ENCODE results near the gene FBXO21. TPM values are rescaled to one million over a fixed set of nuclear protein-coding genes. Genes with fewer than 3 reads are reported as not detected.

Gene FBXO21
- total RNA-seq, 1 donor from 2014 or later, result 32.0 TPM

DNA sequence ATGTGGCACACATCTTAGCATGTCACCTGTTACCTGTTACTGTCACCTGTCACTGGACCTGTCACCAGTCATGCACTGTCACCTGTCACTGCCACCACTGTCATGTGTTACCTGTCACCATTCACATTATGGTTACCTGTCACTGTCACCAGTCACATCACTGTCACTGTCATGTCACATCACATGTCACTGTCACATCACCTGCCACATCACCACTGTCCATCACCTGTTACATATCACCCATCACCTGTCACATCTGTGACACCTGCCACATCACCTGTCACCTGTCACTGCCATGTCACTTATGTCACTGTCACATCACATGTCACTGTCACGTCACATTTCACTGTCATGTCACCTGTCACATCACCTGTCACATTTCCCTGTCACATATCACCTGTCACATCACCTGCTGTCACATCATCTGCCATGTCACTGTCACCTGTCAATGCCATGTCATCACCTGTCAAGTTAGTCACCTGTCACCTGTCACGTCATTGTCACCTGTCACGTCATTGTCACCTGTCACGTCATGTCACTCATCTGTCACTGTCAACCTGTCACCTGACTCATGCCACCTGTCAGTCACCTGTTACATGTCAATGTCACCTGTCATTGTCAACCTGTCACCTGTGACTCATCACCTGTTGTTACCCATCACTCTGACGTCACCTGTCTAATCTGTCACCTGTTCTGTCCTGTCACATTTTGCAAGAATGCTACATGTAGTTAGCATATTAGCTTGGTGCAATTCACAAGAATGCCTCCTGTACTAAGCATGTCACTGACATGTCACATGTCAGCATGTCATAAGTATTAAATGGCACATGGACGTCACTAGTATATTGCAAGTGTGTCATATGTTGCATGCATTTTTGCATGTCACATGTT is 62.1 kb downstream of the FBXO21 start:
- TF ChIP-seq, protein P1, sequence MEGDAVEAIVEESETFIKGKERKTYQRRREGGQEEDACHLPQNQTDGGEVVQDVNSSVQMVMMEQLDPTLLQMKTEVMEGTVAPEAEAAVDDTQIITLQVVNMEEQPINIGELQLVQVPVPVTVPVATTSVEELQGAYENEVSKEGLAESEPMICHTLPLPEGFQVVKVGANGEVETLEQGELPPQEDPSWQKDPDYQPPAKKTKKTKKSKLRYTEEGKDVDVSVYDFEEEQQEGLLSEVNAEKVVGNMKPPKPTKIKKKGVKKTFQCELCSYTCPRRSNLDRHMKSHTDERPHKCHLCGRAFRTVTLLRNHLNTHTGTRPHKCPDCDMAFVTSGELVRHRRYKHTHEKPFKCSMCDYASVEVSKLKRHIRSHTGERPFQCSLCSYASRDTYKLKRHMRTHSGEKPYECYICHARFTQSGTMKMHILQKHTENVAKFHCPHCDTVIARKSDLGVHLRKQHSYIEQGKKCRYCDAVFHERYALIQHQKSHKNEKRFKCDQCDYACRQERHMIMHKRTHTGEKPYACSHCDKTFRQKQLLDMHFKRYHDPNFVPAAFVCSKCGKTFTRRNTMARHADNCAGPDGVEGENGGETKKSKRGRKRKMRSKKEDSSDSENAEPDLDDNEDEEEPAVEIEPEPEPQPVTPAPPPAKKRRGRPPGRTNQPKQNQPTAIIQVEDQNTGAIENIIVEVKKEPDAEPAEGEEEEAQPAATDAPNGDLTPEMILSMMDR (IDR thresholded peaks at IDR 0.05; ENCODE audit: insufficient read depth, low read depth, low read length), result no peak
- TF ChIP-seq EZH2 (IDR thresholded peaks at IDR 0.05; ENCODE audit: insufficient read depth, low read length), result no peak
- Histone ChIP-seq H3K4me1 (ENCODE audit: insufficient read depth, low read length) (peaks cover 3% of the 10 kb centered on the region), H3K9ac (ENCODE audit: low read length) (no peak overlapping the region), H3K27me3 (ENCODE audit: insufficient read depth, low read length) (no peaks in the 10 kb centered on the region), H3K79me2 (ENCODE audit: insufficient read depth, low read length) (no peaks in the 10 kb centered on the region), H4K20me1 (ENCODE audit: insufficient read depth, low read length) (no peaks in the 10 kb centered on the region), H3K4me2 (ENCODE audit: low read length) (no peak overlapping the region), H3K27ac (ENCODE audit: low read depth, low read length) (no peak overlapping the region), H2AFZ (ENCODE audit: low read depth, low read length) (no peak overlapping the region), H3K36me3 (ENCODE audit: insufficient read depth, low read length) (no peaks in the 10 kb centered on the region), H3K9me3 (ENCODE audit: insufficient read depth, low read depth, low read length) (peaks cover 7% of the 10 kb centered on the region), H3K4me3 (ENCODE audit: insufficient read depth, low read depth, low read length) (no peak overlapping the region)
- no peak overlapping the region for H3K4me3 Mint-ChIP-seq (ENCODE audit: unreplicated experiment)
- H3K4me1 Mint-ChIP-seq (ENCODE audit: low read depth, unreplicated experiment), result peaks cover 28% of the 10 kb centered on the region
- no peaks in the 10 kb centered on the region for H3K27me3 Mint-ChIP-seq (ENCODE audit: low read depth, unreplicated experiment)
- DNase-seq (ENCODE audit: low read depth), result no peak
- FAIRE-seq, result no peak
- no peaks in the 10 kb centered on the region for H3K36me3 Mint-ChIP-seq (ENCODE audit: low read depth, unreplicated experiment)
- H3K27ac Mint-ChIP-seq (ENCODE audit: unreplicated experiment), result no peak overlapping the region
- H3K9me3 Mint-ChIP-seq (ENCODE audit: unreplicated experiment), result peaks cover 2% of the 10 kb centered on the region

DNA sequence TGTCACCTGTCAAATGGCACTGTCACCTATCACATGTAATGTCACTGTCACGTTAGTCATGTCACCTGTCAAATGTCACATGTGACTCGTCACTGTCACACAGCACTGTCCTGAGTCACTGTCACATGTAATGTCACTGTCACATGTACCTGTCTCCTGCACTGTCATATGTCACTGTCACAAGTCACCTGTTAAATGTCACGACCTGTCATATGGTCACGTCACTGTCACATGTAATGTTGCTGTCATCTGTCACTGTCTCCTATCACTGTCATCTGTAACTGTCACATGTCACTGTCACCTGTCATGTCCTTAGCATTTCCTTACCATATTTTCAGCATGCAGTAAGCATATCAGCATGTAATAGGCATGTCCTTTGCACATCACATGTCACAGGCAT is 63.9 kb downstream of the FBXO21 start:
- FAIRE-seq (no peak), DNase-seq (ENCODE audit: low read depth) (no peak)
- no peaks in the 10 kb centered on the region for H3K36me3 Mint-ChIP-seq (ENCODE audit: low read depth, unreplicated experiment)
- Histone ChIP-seq H3K4me3 (ENCODE audit: insufficient read depth, low read depth, low read length) (no peak overlapping the region), H3K9me3 (ENCODE audit: insufficient read depth, low read depth, low read length) (peaks cover 7% of the 10 kb centered on the region), H3K36me3 (ENCODE audit: insufficient read depth, low read length) (no peaks in the 10 kb centered on the region), H3K4me1 (ENCODE audit: insufficient read depth, low read length) (peaks cover 3% of the 10 kb centered on the region), H3K9ac (ENCODE audit: low read length) (no peak overlapping the region), H3K4me2 (ENCODE audit: low read length) (no peak overlapping the region), H4K20me1 (ENCODE audit: insufficient read depth, low read length) (no peaks in the 10 kb centered on the region), H3K79me2 (ENCODE audit: insufficient read depth, low read length) (no peaks in the 10 kb centered on the region), H3K27me3 (ENCODE audit: insufficient read depth, low read length) (no peaks in the 10 kb centered on the region), H2AFZ (ENCODE audit: low read depth, low read length) (no peak overlapping the region), H3K27ac (ENCODE audit: low read depth, low read length) (no peak overlapping the region)
- no peaks in the 10 kb centered on the region for H3K27me3 Mint-ChIP-seq (ENCODE audit: low read depth, unreplicated experiment)
- H3K4me3 Mint-ChIP-seq (ENCODE audit: unreplicated experiment), result no peak overlapping the region
- TF ChIP-seq EZH2 (IDR thresholded peaks at IDR 0.05; ENCODE audit: insufficient read depth, low read length), result no peak
- TF ChIP-seq, protein P1 (IDR thresholded peaks at IDR 0.05; ENCODE audit: insufficient read depth, low read depth, low read length), result no peak
- H3K4me1 Mint-ChIP-seq (ENCODE audit: low read depth, unreplicated experiment), result peaks cover 32% of the 10 kb centered on the region
- H3K9me3 Mint-ChIP-seq (ENCODE audit: unreplicated experiment), result peaks cover 2% of the 10 kb centered on the region
- H3K27ac Mint-ChIP-seq (ENCODE audit: unreplicated experiment), result no peak overlapping the region

DNA sequence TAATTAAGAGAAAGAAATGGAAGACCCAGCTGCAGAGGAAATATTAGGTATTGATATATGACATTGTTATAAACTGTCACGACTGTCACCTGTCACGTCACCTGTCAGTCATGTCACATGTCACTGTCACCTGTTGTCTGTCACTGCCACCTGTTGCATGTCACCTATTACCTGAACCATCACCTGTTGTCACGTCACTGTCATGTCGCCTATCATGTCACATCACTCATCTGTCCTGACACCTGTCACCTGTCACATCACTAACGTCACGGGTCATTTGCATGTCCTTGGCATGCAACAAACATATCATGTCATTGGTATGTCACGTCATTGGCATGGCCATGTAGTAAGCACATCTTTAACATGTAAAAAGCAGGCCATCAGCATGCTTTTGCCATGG is 64.5 kb downstream of the FBXO21 start:
- Histone ChIP-seq H3K9me3 (ENCODE audit: insufficient read depth, low read depth, low read length) (peaks cover 7% of the 10 kb centered on the region), H3K27me3 (ENCODE audit: insufficient read depth, low read length) (no peaks in the 10 kb centered on the region)
- no peak for TF ChIP-seq EZH2 (IDR thresholded peaks at IDR 0.05; ENCODE audit: insufficient read depth, low read length)
- TF ChIP-seq, protein P1 (IDR thresholded peaks at IDR 0.05; ENCODE audit: insufficient read depth, low read depth, low read length), result no peak

More for the DNA sequence above, 64.5 kb downstream of the FBXO21 start:
- Histone ChIP-seq H3K4me3 (ENCODE audit: insufficient read depth, low read depth, low read length) (no peak overlapping the region), H4K20me1 (ENCODE audit: insufficient read depth, low read length) (no peaks in the 10 kb centered on the region), H3K9ac (ENCODE audit: low read length) (no peak overlapping the region), H3K79me2 (ENCODE audit: insufficient read depth, low read length) (no peaks in the 10 kb centered on the region), H3K4me1 (ENCODE audit: insufficient read depth, low read length) (peaks cover 3% of the 10 kb centered on the region), H3K4me2 (ENCODE audit: low read length) (no peak overlapping the region), H3K27ac (ENCODE audit: low read depth, low read length) (no peak overlapping the region), H2AFZ (ENCODE audit: low read depth, low read length) (no peak overlapping the region), H3K36me3 (ENCODE audit: insufficient read depth, low read length) (no peaks in the 10 kb centered on the region)
- DNase-seq (ENCODE audit: low read depth), result no peak
- H3K27me3 Mint-ChIP-seq (ENCODE audit: low read depth, unreplicated experiment), result no peaks in the 10 kb centered on the region
- H3K4me1 Mint-ChIP-seq (ENCODE audit: low read depth, unreplicated experiment), result peaks cover 32% of the 10 kb centered on the region
- H3K9me3 Mint-ChIP-seq (ENCODE audit: unreplicated experiment), result peaks cover 2% of the 10 kb centered on the region
- FAIRE-seq, result no peak
- H3K36me3 Mint-ChIP-seq (ENCODE audit: low read depth, unreplicated experiment), result no peaks in the 10 kb centered on the region
- no peak overlapping the region for H3K4me3 Mint-ChIP-seq (ENCODE audit: unreplicated experiment)
- peak overlapping the region; percentile 20 for H3K27ac Mint-ChIP-seq (ENCODE audit: unreplicated experiment)

All from astrocyte (in vitro differentiated cells and primary cell).